GM19455 (cell line): ENCODE measurements around the gene FANCD2.
"Not testable (repeated sequence)": the region's sequence is repeated elsewhere in the genome, so short reads cannot be mapped to it uniquely, and the experiment has no call there.

Source experiments
- ATAC-seq: cut with Tn5 transposase; IDR thresholded peaks from one replicate; pipeline ENCODE4 v1.9.1; 2021; ENCODE audit not compliant: unreplicated experiment

Gene FANCD2

DNA sequence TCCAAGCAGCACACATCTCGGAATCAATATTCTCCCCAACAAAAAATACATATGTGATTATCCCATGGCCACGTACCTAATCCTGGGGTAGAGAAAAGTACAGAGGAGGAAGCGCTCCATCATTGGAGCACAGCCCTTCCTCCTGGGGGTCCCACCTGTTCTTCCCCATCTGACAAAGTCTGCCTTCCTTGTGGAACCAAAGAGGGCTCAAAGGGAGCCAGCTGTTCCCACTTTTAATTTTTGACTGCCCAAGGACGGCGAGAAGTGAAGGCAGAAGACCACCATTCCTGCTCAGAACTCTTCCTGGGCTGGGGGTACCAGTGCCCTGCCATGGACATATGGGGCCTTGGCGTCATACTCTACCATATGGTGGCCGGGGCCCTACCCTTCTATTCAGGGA, 14.1 kb upstream of the FANCD2 start:
- no peak for ATAC-seq

DNA sequence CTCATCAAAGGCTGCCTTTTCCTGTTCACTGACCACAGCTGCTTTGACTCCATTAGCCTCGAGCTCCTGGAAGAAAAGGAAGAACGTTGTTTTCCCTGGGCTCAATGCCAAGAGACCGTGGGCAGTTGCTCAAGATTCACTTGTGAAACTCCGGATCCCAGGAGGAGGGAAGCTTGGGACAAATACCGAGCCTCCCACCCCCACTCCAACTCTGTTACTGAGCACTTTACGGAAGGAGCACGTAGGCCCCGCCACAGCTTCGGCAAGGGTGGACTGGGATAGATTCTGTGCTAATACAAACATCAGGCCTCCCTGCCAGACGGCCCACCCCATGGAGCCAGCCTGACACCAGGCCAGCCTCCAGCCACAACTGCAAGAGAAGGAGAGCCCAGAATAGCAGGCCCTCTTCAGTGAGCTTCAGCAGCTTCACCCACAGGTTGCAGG, 10.8 kb upstream of the FANCD2 start:
- no peak for ATAC-seq

DNA sequence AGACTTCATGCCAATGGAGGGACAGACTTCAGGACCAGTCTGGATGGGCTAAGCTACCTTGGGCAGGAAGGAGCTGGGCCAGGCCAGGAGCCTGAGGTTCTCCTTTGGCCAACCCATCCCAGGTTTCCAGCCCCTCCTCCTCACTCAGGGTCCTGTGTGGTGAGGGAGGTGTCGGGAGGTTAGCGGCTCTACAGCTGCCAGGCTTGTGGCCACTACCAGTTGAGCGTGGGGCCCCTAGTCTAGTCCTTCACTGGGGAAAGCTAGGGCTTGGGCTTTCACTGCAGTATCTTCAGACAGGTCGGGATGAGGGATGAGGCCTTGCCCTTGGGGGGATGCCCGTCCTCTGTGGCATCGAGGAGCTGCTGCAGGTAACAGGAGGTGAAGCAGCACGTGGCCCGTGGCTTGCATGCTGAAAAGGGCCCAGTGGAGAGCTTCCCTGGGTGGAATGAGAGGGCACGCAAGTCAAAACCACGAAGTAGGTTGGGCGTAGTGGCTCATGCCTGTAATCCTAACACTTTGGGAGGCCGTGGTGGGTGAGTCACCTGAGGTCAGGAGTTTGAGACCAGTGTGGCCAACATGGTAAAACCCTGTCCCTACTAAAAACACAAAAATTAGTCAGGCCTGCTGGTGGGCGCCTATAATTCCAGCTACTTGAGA, 8.5 kb upstream of the FANCD2 start:
- no peak for ATAC-seq

GRCh38 chr3:10018806-10019205, 7.4 kb upstream of the FANCD2 start:
- ATAC-seq, result not testable (repeated sequence)

DNA sequence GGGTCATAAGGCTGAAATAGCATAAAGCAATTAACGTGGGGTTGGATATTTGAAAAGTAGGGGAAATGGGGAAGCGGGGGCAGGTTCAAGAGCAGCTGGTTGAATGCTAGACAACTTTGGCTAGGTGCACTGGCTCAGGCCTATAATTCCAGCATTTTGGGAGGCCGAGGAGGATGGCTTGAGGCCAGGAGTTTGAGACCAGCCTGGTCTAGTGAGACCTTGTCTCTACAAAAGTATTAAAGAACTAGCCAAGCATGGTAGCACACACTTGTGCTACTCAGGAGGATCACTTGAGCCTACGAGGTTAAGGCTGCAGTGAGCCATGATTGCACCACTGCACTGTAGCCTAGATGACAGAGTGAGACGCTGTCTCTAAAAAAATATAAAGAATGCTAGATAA, 6.9 kb upstream of the FANCD2 start:
- ATAC-seq, result no peak

GRCh38 chr3:10021856-10022775, 4.1 kb upstream of the FANCD2 start:
- no peak for ATAC-seq

DNA sequence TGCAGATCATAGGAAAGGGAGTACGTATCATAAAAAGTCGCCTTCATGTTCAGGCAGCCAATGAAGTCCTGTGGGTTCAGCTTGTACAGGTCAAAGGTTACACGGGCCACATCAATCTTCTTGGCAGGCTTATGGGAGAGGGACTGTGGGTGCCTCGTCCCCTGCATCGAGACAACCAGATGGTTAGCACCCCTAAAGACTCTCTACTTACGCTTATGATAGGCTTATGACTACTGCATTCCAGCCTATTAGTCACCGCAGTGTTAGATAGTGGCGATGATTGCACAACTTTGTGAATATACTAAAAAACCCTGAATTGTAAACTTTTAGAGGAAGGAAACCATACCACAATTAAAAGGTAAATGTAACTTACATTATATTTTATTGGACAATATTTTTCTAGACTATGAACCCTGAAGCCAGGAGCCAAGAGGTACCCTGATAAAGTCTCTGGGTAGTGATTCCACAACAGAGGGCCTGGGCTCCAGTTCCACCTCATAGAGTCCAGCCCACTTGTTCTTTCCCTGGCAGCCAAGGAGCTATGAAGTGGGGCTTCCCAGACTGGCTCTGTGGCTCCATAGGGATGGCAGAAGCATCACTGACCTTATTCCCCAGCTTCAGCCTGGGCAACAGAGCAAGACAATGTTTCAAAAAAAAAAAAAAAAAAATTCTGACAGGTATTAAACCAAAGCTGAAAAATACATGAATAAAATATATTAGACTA, 2.5 kb upstream of the FANCD2 start:
- ATAC-seq, result no peak

DNA sequence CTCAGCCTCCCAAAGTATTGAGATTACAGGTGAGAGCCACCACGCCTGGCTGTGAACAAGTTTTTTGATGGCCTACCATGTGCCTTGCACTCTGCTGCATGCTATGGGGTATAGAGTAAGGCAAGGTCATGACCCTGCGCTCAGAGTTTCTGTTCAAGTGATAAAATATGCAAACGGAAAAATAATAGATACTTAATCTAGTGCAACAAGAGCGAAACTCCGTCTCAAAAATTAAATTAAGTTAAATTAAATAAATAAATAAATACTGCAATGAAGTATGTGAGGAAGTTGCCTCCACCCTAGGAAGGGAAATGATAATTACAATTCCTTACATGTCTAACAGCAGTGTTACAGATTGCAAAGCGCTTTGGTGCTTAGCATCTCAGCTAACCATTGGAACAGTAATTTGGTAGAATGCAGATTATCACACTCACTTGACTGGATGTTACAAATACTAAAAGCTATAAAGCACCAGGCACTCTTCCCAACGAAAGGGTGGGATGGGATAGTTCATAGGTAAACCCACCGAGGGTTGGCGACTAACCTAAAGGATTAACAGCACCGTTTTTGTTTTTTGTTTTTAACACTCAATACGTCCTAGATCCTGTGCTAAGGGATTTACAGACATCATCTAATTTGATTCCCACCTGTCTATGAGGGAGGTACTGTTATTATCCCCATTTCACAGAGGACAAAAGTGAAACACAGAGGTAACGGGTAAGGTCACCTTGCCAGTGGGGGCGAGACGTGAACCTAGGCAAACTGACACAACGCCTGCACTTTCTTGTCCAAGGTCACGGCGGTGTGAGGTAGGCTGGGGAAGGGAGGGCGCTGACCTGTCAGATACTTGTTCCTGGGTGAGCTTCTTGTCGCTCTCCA, 793 bp upstream of the FANCD2 start:
- ATAC-seq, result no peak

- no peak for ATAC-seq
Measured at GRCh38 chr3:10041034-10041433, 14.8 kb downstream of the FANCD2 start.

DNA sequence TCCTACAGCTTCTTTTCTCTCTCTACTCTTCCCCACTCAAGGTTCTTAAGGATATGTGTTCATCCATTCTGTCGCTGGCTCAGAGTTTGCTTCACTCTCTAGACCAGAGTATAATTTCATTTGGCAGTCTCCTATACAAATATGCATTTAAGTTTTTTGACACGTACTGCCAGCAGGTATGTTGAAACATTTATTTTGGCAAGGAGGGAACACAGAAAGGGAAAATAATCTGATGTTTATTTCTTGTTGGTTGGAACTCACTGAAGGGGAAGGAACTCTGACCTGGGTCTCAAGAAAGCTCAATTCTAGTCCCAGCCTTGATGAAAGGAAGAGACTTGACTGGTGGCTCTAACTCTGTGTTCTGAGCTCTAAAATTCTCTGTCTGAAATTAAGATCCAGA, 21.6 kb downstream of the FANCD2 start:
- ATAC-seq, result no peak

GRCh38 chr3:10053054-10053453, 26.8 kb downstream of the FANCD2 start:
- ATAC-seq, result not testable (repeated sequence)

- ATAC-seq, result no peak
Measured at GRCh38 chr3:10055097-10055496, 28.9 kb downstream of the FANCD2 start.

- not testable (repeated sequence) for ATAC-seq
Measured at GRCh38 chr3:10070077-10070476, 43.8 kb downstream of the FANCD2 start.

DNA sequence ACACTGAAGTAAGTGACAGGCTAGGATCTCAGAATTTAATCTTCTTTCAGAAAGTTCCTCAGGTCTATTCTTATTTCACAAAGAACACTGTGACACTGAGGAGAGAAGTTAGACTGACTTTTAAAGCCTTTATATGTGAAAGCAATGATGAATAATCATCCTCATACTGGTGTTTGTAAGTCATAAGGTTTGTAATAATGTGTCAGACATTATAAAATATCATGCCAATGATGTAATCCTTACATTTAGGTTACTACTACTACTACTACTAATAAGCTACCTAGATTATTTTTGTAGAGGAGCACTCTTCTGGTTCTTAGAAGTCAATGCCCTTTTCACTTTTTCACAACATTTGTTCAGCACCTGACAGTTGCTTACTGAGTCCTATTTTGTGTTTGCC, 48.4 kb downstream of the FANCD2 start:
- no peak for ATAC-seq

DNA sequence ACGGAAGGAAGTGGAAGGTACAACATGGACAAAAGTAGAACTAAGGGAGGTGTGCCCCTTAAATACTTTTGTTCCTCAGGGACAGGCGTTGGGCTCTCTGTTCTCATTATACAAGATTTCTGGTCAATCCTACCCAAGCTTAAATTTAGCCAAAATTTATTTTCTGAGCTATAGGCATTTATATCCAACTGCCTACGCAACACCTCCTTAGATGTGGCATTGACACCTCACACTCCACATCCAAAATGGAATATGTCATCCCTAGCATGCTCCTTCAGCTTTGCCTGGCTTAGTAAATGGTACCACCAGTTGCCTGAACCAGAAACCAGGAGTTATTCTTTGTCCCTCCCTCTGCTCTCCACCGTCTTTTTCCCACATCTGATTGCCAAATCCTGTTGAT, 55.6 kb downstream of the FANCD2 start:
- no peak for ATAC-seq

- ATAC-seq, result no peak
Measured at GRCh38 chr3:10085738-10086137, 59.5 kb downstream of the FANCD2 start.

GRCh38 chr3:10088256-10088655, 62.0 kb downstream of the FANCD2 start:
- no peak for ATAC-seq

- no peak for ATAC-seq
Measured at GRCh38 chr3:10090179-10090578, 63.9 kb downstream of the FANCD2 start.

DNA sequence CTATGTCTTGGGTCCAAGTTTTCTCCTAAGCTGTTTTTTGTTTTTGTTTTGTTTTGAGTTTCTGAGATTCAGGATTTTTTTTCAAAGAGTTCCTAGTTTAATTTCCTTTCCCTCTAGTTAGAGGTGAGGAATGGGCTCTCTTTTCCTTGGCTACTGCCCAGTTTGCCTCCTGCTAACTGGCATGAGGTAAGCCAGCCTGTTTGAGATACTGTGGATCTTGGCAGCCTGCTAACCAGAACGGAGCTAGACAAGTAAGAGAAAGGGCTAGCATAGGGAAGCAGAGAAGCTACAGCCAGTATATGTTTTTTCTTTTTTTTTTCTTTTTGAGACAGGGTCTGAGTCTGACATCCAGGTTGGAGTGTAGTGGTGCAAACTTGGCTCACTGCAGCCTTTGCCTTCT, 64.5 kb downstream of the FANCD2 start:
- ATAC-seq, result not testable (repeated sequence)

DNA sequence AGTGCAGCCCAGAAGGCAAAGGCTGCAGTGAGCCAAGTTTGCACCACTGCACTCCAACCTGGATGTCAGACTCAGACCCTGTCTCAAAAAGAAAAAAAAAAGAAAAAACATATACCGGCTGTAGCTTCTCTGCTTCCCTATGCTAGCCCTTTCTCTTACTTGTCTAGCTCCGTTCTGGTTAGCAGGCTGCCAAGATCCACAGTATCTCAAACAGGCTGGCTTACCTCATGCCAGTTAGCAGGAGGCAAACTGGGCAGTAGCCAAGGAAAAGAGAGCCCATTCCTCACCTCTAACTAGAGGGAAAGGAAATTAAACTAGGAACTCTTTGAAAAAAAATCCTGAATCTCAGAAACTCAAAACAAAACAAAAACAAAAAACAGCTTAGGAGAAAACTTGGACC, 65.2 kb downstream of the FANCD2 start:
- not testable (repeated sequence) for ATAC-seq

DNA sequence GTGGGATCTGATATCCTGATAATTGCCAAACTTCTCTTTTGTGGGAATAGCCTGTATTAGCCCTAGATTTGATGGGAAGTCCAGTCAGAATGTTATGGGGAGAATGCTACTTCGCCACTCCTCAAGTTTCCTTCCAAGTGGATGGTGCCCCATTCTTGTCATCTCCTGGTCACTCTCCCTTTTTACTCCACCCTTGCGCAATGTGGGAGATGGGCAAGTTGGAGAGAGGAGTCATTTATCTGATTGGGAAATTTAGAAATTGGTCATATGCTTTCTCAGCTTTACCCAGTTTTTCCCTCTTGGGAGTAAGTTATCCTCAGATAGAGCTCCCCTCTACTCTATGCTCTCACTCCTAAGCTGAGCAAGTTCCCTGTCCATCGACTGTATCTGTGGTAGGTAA, 67.4 kb downstream of the FANCD2 start:
- no peak for ATAC-seq
